GM12892 (cell line): ENCODE measurements around the gene EFCAB12.
"Not testable (repeated sequence)": the region's sequence is repeated elsewhere in the genome, so short reads cannot be mapped to it uniquely, and the experiment has no call there.

ENCODE experiments used
- DNase-seq: peaks from one replicate; pipeline ENCODE4 v3.0.0; 2011; ENCODE audit not compliant: insufficient read length
- FAIRE-seq: peaks from 2 replicates; lab custom pipeline; 2011; peaks lifted over from hg19 to GRCh38; lab: Jason Lieb, UNC
- POLR2A ChIP-seq: IDR thresholded peaks from 2 replicates; pipeline ENCODE4 v1.6.1; 2011; ENCODE audit warnings: low read depth, low read length, control low read depth
- POLR2AphosphoS5 ChIP-seq: IDR thresholded peaks from 2 replicates; pipeline ENCODE4 v1.6.1; 2011; ENCODE audit warnings: low read depth, low read length, control low read depth
- TAF1 ChIP-seq: IDR thresholded peaks from 2 replicates; pipeline ENCODE4 v1.6.1; 2011; ENCODE audit warnings: low read depth, mild to moderate bottlenecking, control low read depth, low read length, borderline replicate concordance

Gene EFCAB12

GRCh38 chr3:129399895-129400357 is 28.5 kb downstream of the EFCAB12 start:
- DNase-seq, result no peak
- FAIRE-seq, result no peak
- TF ChIP-seq POLR2A (peak; percentile 90), TAF1 (no peak), POLR2AphosphoS5 (peak; percentile 85)

- DNase-seq, result peak; percentile 63
- FAIRE-seq, result peak; percentile 94
- TF ChIP-seq TAF1 (0 out of 2 replicates have a peak, but pooled peaks have one; percentile 6), POLR2AphosphoS5 (no peak), POLR2A (no peak)
Observed at GRCh38 chr3:129399145-129399894, 29.1 kb downstream of the EFCAB12 start.

GRCh38 chr3:129398803-129399144 is 29.7 kb downstream of the EFCAB12 start:
- TF ChIP-seq POLR2A, result no peak
- no peak for TF ChIP-seq TAF1
- TF ChIP-seq POLR2AphosphoS5, result no peak
- FAIRE-seq, result no peak
- DNase-seq, result no peak

- not testable (repeated sequence) for DNase-seq, FAIRE-seq
Observed at GRCh38 chr3:129393760-129394564, 34.5 kb downstream of the EFCAB12 start.

- DNase-seq, result no peak
- TF ChIP-seq TAF1, result no peak
- no peak for TF ChIP-seq POLR2AphosphoS5
- no peak for TF ChIP-seq POLR2A
- no peak for FAIRE-seq
Observed at GRCh38 chr3:129393271-129393670, 35.2 kb downstream of the EFCAB12 start.

- not testable (repeated sequence) for FAIRE-seq, DNase-seq
Observed at GRCh38 chr3:129392106-129392887, 36.1 kb downstream of the EFCAB12 start.

- FAIRE-seq, DNase-seq: not testable (repeated sequence)
Observed at GRCh38 chr3:129391583-129391982, 36.9 kb downstream of the EFCAB12 start.

- DNase-seq, result no peak
- TF ChIP-seq TAF1 (no peak), POLR2A (no peak), POLR2AphosphoS5 (no peak)
- FAIRE-seq, result no peak
Observed at GRCh38 chr3:129389572-129389937, 38.9 kb downstream of the EFCAB12 start.

- not testable (repeated sequence) for FAIRE-seq, DNase-seq
Observed at GRCh38 chr3:129388791-129389571, 39.5 kb downstream of the EFCAB12 start.

- FAIRE-seq, result no peak
Observed at GRCh38 chr3:129387487-129387886, 40.9 kb downstream of the EFCAB12 start.

GRCh38 chr3:129386984-129387383 is 41.5 kb downstream of the EFCAB12 start:
- FAIRE-seq, result no peak
- TF ChIP-seq POLR2A (no peak), TAF1 (no peak), POLR2AphosphoS5 (no peak)
- DNase-seq, result no peak

More at GRCh38 chr3:129387487-129387886, 40.9 kb downstream of the EFCAB12 start:
- DNase-seq, result no peak
- TF ChIP-seq POLR2A, result no peak
- no peak for TF ChIP-seq TAF1
- no peak for TF ChIP-seq POLR2AphosphoS5
